Hematopoietic multipotent progenitor cell treated with erythropoietin and hydrocortisone succinate and interleukin-3 and kit ligand, for 8 days (in vitro differentiated cells): ENCODE results near the gene HELZ2.

ENCODE experiments used
- DNase-seq: peaks from one replicate; pipeline ENCODE4 v3.0.0-alpha.2; 2015

HELZ2 gene

DNA sequence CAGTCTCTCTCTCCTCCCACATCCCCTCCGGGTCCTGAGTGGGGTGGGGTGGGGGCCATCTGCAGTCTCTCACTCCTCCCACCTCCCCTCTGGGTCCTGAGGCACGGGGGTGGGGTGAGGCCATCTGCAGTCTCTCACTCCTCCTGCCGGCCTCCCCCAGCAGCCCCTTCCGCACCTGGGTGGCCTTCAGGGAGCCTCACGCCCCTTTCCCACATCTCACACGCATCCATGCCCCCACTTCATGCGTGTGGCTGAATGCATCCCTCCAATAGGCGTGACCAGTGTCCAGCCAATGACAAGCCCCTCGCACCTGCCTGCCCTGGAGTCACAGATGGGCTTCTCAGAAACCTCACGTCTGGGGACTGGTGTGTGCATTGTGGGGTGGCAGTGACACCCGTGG is 25.5 kb downstream of the HELZ2 start:
- DNase-seq, result no peak

DNA sequence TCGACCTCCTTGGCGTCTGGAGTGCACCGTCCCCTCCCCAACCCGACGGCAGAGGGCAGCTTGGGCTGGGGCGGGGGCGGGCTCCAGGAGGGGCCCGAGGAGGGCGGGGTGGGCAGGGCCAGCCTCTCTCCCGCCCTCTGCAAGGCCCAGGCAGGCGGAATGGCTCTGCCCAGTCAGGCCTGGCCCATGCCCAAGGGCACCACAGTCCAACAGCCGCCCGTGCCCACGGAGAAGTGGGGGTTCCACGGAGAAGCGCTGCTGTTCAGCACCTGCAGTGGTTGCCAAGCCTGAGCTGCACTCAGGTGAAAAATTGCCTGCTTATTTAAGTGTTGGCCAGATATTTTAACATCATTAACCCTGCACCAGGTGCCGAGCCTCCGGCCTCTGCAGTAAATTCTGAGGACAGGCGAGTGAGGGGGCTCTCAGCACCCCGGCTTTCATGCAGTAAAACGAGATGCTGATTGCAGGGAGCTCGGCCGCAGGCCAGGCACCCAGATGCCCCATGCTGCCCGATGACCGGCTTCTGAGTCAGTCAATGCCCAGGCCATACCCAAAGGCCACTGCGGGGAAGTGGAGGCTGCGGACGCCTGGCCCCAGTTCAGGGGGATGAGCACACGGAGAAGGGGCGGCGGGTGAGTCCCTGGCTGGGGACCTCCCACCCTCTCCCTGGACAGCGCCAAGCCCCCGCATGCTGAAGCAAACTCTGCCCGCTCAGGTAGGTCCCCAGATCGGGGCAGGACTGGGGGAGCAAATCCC is 26.1 kb downstream of the HELZ2 start, which contains the start of gene SRMS:
SRMS (minus strand) TSS at position 25 of the 756 bp plus-strand sequence. CDS start 286 bp downstream, outside the sequence.
- DNase-seq, result no peak

- no peak for DNase-seq
Observed at GRCh38 chr20:63546956-63547724, 26.9 kb downstream of the HELZ2 start.

DNA sequence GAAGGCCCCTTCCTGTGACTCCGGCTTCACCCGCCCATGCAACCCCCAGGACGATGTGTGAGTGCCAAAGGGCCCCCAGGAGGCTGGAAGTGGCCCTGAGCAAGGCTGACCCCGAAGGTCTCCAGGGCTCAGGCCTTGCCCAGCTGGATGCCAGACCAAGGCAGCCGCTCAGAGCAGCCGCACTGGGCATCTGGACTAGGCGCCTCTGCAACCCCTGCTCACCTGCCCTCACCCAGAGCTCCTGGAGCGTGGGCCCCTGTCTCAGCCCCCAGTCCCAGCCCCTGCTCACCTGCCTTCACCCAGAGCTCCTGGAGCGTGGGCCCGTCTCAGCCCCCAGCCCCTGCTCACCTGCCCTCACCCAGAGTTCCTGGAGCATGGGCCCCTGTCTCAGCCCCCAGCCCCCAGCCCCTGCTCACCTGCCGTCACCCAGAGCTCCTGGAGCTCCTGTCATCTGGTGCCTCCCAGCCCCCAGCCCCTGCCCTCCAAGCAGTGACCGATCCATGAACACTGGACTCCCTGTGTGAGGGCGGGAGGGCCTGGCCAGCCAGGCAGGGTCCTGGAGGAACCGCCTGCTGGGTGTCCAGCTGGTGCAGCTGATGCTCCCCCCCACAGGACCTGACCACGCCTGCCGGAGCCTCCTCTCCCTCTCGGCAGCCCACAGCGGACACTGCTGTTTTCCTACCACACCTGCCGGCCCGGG is 27.6 kb downstream of the HELZ2 start:
- DNase-seq, result no peak

GRCh38 chr20:63545814-63546213 is 28.2 kb downstream of the HELZ2 start:
- no peak for DNase-seq

- DNase-seq, result no peak
Observed at GRCh38 chr20:63544958-63545516, 29.0 kb downstream of the HELZ2 start.

- DNase-seq, result no peak
Observed at GRCh38 chr20:63544241-63544957, 29.6 kb downstream of the HELZ2 start.

GRCh38 chr20:63543733-63544132 is 30.3 kb downstream of the HELZ2 start:
- no peak for DNase-seq

- no peak for DNase-seq
Observed at GRCh38 chr20:63543131-63543530, 30.9 kb downstream of the HELZ2 start.

DNA sequence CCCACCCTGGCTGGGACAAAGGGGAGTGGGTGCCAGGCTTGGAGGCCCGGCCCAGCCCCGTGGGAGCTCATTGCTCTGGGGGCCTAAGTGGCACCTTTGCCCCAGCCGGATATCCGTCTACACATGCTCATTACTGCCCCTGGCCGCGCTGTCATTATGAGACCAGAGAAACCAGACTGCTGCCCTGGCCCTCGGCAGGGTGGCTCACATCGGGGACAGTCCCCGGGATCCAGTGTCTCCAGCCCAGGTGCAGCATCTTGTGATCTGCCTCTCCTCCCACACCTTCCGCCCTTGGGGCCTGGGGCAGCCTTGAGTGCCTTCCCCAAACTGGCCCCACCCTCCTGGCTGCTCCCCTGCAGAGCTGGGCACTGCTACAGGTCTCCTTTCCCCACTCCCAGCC is 31.3 kb downstream of the HELZ2 start:
- no peak for DNase-seq

DNA sequence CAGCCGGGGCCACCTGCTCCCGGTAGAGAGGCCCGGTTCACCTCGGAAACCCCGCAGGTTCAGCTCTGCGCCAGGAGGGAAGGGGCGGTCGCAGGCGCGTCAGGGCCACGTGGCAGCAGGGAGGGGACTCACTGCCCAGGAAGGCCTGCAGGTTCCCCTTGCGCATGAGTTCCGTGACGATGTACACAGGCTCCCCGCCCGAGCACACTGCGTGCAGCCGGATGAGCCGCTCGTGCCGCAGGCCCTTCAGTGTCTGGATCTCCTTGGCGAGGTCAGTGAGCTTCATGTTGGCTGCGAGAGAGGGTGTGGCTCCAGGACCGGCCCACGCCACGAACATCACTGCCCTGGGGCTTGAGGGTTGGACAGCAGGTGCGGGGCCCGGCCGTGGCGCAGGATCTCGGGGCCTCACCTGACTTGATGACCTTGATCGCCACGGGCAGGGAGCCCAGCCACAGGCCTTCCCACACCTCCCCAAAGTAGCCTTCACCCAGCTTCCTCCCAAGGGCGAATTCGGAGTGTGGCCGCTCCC is 31.9 kb downstream of the HELZ2 start:
- no peak for DNase-seq

DNA sequence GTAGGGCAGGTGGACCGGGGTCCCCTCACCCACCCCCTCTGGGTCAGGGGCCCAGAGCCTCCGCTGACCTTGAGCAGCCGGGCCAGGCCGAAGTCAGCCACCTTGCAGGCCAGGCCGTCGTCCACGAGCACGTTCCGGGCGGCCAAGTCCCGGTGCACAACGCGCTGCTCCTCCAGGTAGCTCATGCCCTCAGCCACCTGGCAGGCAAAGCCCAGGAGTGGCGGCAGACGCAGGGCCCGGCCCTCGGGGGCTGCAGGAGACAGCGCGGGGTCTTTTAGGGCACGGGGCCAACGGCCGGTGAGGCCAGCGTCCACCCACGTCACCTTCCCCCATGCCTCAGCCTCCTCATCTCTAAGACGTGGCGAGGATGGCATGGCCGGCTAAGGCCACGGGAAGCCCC is 32.7 kb downstream of the HELZ2 start:
- no peak for DNase-seq

DNA sequence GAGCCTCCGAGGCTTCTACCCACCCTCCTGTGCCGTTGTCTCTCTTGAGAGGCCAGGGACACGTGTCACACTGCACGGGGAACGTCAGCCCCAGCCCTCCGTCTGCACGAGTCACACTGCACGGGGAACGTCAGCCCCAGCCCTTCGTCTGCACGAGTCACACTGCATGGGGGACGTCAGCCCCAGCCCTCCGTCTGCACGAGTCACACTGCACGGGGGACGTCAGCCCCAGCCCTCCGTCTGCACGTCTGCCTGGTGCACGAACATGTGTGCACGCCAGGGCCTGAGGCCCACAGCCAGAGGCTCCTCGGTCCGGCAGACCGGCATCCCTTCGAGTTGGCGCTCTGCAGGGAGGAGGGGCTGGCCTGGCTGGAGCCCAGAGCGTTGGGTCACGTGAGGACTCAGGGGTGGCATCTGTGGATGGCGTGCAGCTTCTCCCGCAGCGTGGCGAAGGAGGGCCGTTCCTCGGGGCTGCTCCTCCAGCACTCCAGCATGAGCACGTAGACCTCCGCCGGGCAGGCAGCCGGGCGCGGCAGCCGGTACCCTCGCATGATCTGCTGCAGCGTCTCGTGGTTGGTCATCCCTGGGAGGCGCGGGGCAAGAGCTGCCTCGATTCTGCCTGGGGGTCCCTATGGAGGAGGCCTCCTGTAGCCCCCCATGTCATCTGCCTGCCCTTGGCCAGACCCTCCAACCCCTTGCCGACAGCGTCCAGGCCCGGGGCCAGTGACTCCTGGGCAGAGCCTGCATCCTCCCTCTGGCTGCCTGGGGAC is 33.4 kb downstream of the HELZ2 start:
- DNase-seq, result no peak

DNA sequence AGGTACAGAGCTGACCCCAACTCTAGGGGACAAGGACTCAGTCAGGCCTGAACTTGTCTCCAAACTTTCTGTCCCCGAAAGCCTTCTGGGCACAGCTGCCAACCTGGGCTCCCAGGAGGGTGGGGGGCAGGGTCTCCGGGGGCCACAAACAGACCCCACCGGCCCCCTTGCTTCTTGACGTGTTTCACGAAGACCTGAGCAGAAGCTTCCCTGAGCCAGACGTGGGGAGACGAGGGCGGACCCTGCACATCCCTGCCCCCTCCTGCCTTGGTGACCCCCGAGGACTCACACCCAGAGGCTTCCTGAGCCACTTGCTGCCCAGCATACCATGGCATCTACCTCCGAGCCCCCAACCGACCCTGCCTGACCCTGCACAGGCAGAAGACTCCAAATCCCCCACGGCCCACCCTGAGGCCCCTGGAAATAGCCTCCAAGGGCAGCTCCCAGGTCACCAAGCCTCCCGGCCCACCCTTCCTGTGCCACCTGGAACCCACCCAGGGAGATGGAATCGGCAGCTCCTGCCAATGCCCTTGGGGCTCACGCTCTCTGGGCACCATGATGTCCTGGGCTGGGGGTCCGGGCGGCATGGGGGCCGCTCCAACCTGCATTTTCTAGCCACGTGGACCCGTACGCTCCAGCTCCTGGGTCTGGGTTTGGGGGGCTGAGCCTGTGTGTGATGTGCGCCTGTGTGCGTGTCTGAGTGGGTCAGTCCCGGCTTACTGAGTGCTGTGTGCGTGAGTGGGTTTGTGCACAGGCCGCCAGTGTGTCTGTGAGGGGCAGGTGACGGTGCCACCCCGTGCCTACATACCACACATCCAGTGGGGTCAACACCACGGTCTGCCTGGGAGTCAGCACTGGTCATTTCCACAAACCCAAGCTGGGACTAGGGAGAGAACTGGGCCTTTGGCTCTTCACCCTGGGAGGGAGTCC is 34.3 kb downstream of the HELZ2 start:
- DNase-seq, result no peak

DNA sequence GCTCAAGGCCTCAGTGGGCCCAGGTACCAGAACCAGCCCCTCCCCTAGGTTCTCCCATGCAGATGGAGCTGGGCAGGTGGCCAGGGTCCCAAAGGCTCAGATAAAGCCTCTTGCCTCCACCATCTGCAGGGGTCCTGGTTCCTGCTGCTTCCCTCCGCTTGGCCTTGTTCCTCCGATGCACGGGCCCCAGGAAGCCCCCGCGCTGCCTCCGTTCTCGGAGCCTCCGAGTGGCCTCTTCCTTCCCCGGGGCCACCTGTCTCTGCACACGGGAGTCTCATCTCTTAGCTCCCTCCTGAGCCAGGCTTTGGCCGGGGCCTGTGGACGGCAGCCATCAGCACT is 35.0 kb downstream of the HELZ2 start:
- DNase-seq, result no peak

- DNase-seq, result no peak
Observed at GRCh38 chr20:63538204-63539091, 35.6 kb downstream of the HELZ2 start.

GRCh38 chr20:63537525-63538203 is 36.4 kb downstream of the HELZ2 start:
- DNase-seq, result peak; percentile 95

DNA sequence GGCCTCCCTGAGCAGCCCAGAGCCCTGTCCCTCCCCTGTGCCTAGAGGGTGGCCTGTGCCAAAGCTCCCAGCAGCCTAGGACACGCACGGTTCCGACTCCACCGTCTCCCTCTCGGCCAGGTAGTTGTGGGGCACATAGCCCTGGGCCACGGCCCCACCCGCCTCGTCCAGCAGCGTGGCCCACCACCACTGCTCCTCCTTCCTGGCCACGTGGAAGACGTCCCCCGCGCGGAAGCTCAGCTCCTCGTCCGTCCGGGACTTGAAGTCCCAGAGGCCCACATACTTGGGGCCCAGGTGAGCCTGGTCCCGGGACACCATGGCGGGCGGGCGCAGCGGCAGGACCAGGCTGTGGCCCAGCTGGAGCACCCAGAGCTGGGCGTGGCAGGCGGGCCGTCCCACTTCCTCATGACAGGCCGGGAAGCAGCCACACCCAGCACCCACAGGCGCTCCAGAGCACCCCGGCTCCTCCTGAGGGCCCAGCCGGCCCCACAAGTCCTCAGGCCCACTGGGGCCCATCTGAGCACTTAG is 37.0 kb downstream of the HELZ2 start, which contains the start of gene PTK6:
PTK6 (minus strand) TSS at position 380 of the 528 bp plus-strand sequence; CDS start at position 318, 62 bp downstream.
- peak; percentile 49 for DNase-seq
